Neural cell (in vitro differentiated cells): ENCODE results near the gene ADGRL3. TPM values are rescaled to one million over a fixed set of nuclear protein-coding genes. Genes with fewer than 3 reads are reported as not detected.
"Not testable (repeated sequence)": the region's sequence is repeated elsewhere in the genome, so short reads cannot be mapped to it uniquely, and the experiment has no call there.

Experiments used
- H2AFZ ChIP-seq: fragments of 200-600, 300-800 bp; sonication (generic), shearing (Covaris generic); 2 replicates; pipeline ENCODE4 v1.6.0; 2014; ENCODE audit warnings: low read depth, mild to moderate bottlenecking, antibody characterized with exemption, low read length, moderate library complexity
- H3F3A ChIP-seq: fragments of 200-600 bp; shearing (Covaris generic); 2 replicates; pipeline ENCODE4 v1.6.1; 2016; ENCODE audit warnings: mild to moderate bottlenecking, moderate library complexity, mixed read lengths, antibody characterized with exemption, low read length; ENCODE audit not compliant: insufficient read depth, poor library complexity, severe bottlenecking
- H3K27ac ChIP-seq: fragments of 200-600, 300-800 bp; sonication (generic), shearing (Covaris generic); 2 replicates; pipeline ENCODE4 v1.5.1; 2014; ENCODE audit warnings: mild to moderate bottlenecking, low read length, moderate library complexity
- H3K27me3 ChIP-seq: fragments of 300-800, 200-600 bp; sonication (generic), shearing (Covaris generic); 2 replicates; pipeline ENCODE4 v1.6.0; 2014; ENCODE audit warnings: mild to moderate bottlenecking, low read depth, low read length, moderate library complexity; ENCODE audit not compliant: insufficient read depth
- H3K36me3 ChIP-seq: fragments of 300-800, 200-600 bp; sonication (generic), shearing (Covaris generic); 2 replicates; pipeline ENCODE4 v1.5.1; 2014; ENCODE audit warnings: mild to moderate bottlenecking, antibody characterized with exemption, low read length, moderate library complexity; ENCODE audit not compliant: insufficient read depth
- H3K4me2 ChIP-seq: fragments of 300-800, 200-600 bp; sonication (generic), shearing (Covaris generic); 2 replicates; pipeline ENCODE4 v1.6.0; 2014; ENCODE audit warnings: mild to moderate bottlenecking, low read length
- H3K4me3 ChIP-seq: fragments of 300-800, 200-600 bp; sonication (generic), shearing (Covaris generic); 2 replicates; pipeline ENCODE4 v1.5.1; 2014; ENCODE audit warnings: mild to moderate bottlenecking, low read length, moderate library complexity
- H3K79me2 ChIP-seq: fragments of 200-600 bp; shearing (Covaris generic); replicated peaks from 2 replicates; pipeline ENCODE4 v1.6.0; 2014; ENCODE audit warnings: mild to moderate bottlenecking, low read length, moderate library complexity; ENCODE audit not compliant: insufficient read depth
- H3K9ac ChIP-seq: fragments of 300-800, 200-600 bp; sonication (generic), shearing (Covaris generic); 2 replicates; pipeline ENCODE4 v1.6.1; 2016; ENCODE audit warnings: mild to moderate bottlenecking, low read length, mixed read lengths
- H3K9me2 ChIP-seq: fragments of 200-600 bp; shearing (Covaris generic); 2 replicates; pipeline ENCODE4 v1.6.1; 2016; ENCODE audit warnings: mild to moderate bottlenecking, low read length, mixed read lengths; ENCODE audit not compliant: insufficient read depth
- H3K9me3 ChIP-seq: fragments of 200-600, 300-800 bp; sonication (generic), shearing (Covaris generic); 2 replicates; pipeline ENCODE4 v1.6.1; 2016; ENCODE audit warnings: mild to moderate bottlenecking, mixed run types, low read length, moderate library complexity, mixed read lengths
- H4K20me1 ChIP-seq: fragments of 200-600 bp; shearing (Covaris generic); 2 replicates; pipeline ENCODE4 v1.6.1; 2016; ENCODE audit warnings: mild to moderate bottlenecking, mixed run types; ENCODE audit not compliant: insufficient read depth
- CTCF ChIP-seq: fragments of 450-650 bp; IDR thresholded peaks from 2 replicates; pipeline ENCODE4 v1.5.1; 2014; ENCODE audit warnings: antibody characterized with exemption, mild to moderate bottlenecking, moderate library complexity; ENCODE audit not compliant: poor library complexity, severe bottlenecking
- EP300 ChIP-seq: fragments of 450-650 bp; conservative IDR thresholded peaks from 2 replicates; pipeline ENCODE4 v1.6.1; 2014; ENCODE audit warnings: antibody characterized with exemption, mild to moderate bottlenecking, moderate library complexity; ENCODE audit not compliant: poor library complexity, severe bottlenecking
- EZH2 ChIP-seq: fragments of 200-600, 300-800 bp; shearing (Covaris generic), sonication (generic); IDR thresholded peaks from 2 replicates; pipeline ENCODE4 v1.6.1; 2014; ENCODE audit warnings: antibody characterized with exemption, low read length, borderline replicate concordance, mild to moderate bottlenecking; ENCODE audit not compliant: insufficient read depth, poor library complexity, severe bottlenecking
- MXI1 ChIP-seq: fragments of 450-650 bp; conservative IDR thresholded peaks from 2 replicates; pipeline ENCODE4 v1.6.1; 2014; ENCODE audit warnings: antibody characterized with exemption, mild to moderate bottlenecking; ENCODE audit not compliant: poor library complexity, severe bottlenecking
- POLR2AphosphoS5 ChIP-seq: IDR thresholded peaks from 2 replicates; pipeline ENCODE4 v1.6.1; 2012
- RAD21 ChIP-seq: fragments of 450-650 bp; conservative IDR thresholded peaks from 2 replicates; pipeline ENCODE4 v1.6.1; 2014; ENCODE audit warnings: antibody characterized with exemption, mild to moderate bottlenecking, moderate library complexity
- REST ChIP-seq: IDR thresholded peaks from 2 replicates; pipeline ENCODE4 v1.6.1; 2012; ENCODE audit warnings: borderline replicate concordance
- SMC3 ChIP-seq: fragments of 450-650 bp; conservative IDR thresholded peaks from 2 replicates; pipeline ENCODE4 v1.6.1; 2014; ENCODE audit warnings: antibody characterized with exemption, mild to moderate bottlenecking, moderate library complexity; ENCODE audit not compliant: poor library complexity
- TAF1 ChIP-seq: IDR thresholded peaks from 2 replicates; pipeline ENCODE4 v1.6.1; 2012; ENCODE audit warnings: low read depth
- polyA plus RNA-seq: library from polyadenylated mRNA; depleted of rRNA; stranded (reverse); fragments of >200 nt; gene quantifications from 2 replicates; pipeline ENCODE4 v1.2.3, GENCODE V29; 2014

Gene ADGRL3
- polyA plus RNA-seq, 1 donor from 2014 or later = 99.4 TPM

- no peak overlapping the region for H3K4me2 ChIP-seq
These were observed 438.5 kb downstream of the ADGRL3 start for GRCh38 chr4:61638591-61638990.

GRCh38 chr4:61646746-61647350, 446.7 kb downstream of the ADGRL3 start:
- not testable (repeated sequence) for H3K27me3 ChIP-seq, H3F3A ChIP-seq, H3K4me3 ChIP-seq, H2AFZ ChIP-seq, H3K9me2 ChIP-seq, H3K9ac ChIP-seq, H3K79me2 ChIP-seq, H3K27ac ChIP-seq, H3K36me3 ChIP-seq, H3K9me3 ChIP-seq, H4K20me1 ChIP-seq, H3K4me2 ChIP-seq

More at GRCh38 chr4:61638591-61638990, 438.5 kb downstream of the ADGRL3 start:
- Histone ChIP-seq H4K20me1 (no peaks in the 10 kb centered on the region), H3K9me2 (no peaks in the 10 kb centered on the region), H3K27ac (no peak overlapping the region), H3K9me3 (no peaks in the 10 kb centered on the region), H3K27me3 (no peaks in the 10 kb centered on the region), H3F3A (no peaks in the 10 kb centered on the region), H3K9ac (no peak overlapping the region), H3K36me3 (no peaks in the 10 kb centered on the region), H3K79me2 (no peaks in the 10 kb centered on the region), H3K4me3 (no peak overlapping the region), H2AFZ (no peak overlapping the region)
- TF ChIP-seq CTCF (no peak), EZH2 (no peak), MXI1 (no peak), TAF1 (no peak), EP300 (no peak), RAD21 (no peak), SMC3 (no peak), POLR2AphosphoS5 (no peak), REST (no peak)

GRCh38 chr4:61648264-61648663, 448.1 kb downstream of the ADGRL3 start:
- H3K36me3 ChIP-seq = no peaks in the 10 kb centered on the region
- H3F3A ChIP-seq = no peaks in the 10 kb centered on the region
- H2AFZ ChIP-seq = no peak overlapping the region
- no peak overlapping the region for H3K4me2 ChIP-seq
- H3K27me3 ChIP-seq = no peaks in the 10 kb centered on the region
- H3K9me3 ChIP-seq = no peaks in the 10 kb centered on the region
- H3K27ac ChIP-seq = no peak overlapping the region
- H4K20me1 ChIP-seq = no peaks in the 10 kb centered on the region
- no peak for TF ChIP-seq POLR2AphosphoS5
- no peak for TF ChIP-seq CTCF
- TF ChIP-seq MXI1 = no peak
- TF ChIP-seq REST = no peak
- no peak for TF ChIP-seq EZH2
- no peak for TF ChIP-seq RAD21
- no peak for TF ChIP-seq EP300
- TF ChIP-seq TAF1 = no peak
- TF ChIP-seq SMC3 = no peak
- H3K79me2 ChIP-seq = peaks cover 4% of the 10 kb centered on the region
- H3K4me3 ChIP-seq = no peak overlapping the region
- H3K9ac ChIP-seq = no peak overlapping the region
- no peaks in the 10 kb centered on the region for H3K9me2 ChIP-seq
